GM20000 (cell line): ENCODE data around the gene ARL14.
A peak's percentile ranks its signal among the peaks of the same experiment; 100 is the strongest.

ENCODE experiments used
- DNase-seq: peaks from one replicate; pipeline ENCODE4 v3.0.0; 2012; ENCODE audit warnings: low spot score
- TF ChIP-seq, protein P1 (sequence below): IDR thresholded peaks from 2 replicates; pipeline ENCODE4 v1.5.1; 2012; ENCODE audit warnings: mild to moderate bottlenecking, control low read depth; ENCODE audit errors: extremely low read depth, missing control alignments

The ARL14 gene

DNA sequence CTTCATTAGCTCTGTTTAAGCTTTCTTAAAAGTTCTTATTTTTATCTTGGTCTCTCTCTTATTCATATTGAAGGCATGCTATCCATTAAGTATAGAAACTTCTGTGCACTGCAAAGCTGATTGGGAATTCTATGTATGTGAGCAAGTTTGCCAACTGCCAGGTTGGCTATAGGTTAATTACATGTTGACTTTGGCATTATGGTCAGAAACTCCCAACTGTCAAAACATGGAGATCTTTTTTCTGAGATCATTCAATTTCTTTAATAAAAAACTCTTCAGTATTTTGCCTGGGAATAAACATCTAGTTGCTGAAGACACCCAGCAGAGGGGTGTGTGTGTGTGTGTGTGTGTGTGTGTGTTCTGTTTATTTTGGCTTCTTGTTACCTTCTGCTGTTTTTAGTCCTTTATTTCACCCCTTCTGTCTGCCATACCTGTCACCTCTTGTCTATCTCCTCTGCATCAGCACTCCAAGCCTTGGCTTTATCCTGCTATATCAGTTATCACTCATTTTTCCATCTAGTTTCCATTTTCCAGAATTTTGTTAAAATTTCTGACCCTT lies 1.3 kb upstream of the ARL14 start:
- TF ChIP-seq, protein P1, sequence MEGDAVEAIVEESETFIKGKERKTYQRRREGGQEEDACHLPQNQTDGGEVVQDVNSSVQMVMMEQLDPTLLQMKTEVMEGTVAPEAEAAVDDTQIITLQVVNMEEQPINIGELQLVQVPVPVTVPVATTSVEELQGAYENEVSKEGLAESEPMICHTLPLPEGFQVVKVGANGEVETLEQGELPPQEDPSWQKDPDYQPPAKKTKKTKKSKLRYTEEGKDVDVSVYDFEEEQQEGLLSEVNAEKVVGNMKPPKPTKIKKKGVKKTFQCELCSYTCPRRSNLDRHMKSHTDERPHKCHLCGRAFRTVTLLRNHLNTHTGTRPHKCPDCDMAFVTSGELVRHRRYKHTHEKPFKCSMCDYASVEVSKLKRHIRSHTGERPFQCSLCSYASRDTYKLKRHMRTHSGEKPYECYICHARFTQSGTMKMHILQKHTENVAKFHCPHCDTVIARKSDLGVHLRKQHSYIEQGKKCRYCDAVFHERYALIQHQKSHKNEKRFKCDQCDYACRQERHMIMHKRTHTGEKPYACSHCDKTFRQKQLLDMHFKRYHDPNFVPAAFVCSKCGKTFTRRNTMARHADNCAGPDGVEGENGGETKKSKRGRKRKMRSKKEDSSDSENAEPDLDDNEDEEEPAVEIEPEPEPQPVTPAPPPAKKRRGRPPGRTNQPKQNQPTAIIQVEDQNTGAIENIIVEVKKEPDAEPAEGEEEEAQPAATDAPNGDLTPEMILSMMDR, result no peak
- DNase-seq, result no peak

DNA sequence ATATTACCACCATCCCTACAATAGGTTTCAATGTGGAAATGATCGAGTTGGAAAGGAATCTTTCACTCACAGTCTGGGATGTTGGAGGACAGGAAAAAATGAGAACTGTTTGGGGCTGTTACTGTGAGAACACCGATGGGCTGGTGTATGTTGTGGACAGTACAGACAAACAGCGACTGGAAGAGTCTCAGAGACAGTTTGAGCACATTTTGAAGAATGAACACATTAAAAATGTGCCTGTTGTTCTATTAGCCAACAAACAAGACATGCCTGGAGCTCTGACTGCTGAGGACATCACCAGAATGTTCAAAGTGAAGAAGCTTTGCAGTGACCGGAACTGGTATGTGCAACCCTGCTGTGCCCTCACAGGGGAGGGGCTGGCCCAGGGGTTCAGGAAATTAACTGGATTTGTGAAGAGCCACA lies 510 bp downstream of the ARL14 start:
- DNase-seq, result no peak
- TF ChIP-seq, protein P1, result no peak

DNA sequence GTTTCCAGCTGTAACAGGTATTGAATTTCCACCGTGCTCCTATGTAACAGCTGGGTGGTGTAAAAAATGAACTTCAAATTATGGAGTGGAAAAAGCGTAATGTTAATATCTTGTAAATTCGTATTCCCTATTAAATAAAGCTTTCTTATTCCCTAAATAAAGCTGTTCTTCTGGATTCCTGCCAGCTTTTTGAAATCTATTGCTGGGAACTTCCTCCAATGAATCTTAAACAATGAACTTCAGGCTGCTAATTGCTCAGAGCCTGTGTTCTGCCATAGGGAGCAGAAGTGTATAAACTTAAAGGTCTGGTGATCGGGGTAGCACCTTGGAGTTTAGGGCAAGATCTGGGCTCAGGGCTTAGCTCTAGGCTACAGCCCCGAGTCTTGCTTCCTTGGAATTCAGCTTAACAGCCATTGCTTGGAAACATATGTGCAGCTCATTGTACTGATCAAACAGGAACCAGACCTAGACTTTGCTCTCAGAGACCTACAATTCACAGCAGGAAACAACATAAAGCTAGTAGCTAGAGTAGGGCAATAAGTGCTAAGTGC lies 1.4 kb downstream of the ARL14 start:
- DNase-seq, result no peak
- TF ChIP-seq, protein P1, result no peak

DNA sequence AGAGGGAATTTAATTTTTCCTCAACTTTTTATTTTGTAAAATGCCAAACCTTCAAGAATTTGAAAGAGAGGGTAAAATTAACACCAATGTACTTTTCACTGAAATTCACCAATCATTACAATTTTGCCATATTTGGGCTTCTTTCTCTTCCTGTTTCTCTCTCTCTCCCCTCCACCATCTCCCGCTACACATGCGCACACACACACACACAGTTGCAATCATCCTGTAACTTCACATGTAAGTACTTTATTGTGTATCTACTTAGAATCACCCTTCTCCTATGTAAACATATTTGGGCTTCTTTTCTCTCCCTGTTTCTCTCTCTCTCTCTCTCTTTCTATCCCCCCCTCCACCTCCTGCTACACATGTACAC lies 7.4 kb downstream of the ARL14 start:
- DNase-seq, result no peak
- TF ChIP-seq, protein P1, result no peak

DNA sequence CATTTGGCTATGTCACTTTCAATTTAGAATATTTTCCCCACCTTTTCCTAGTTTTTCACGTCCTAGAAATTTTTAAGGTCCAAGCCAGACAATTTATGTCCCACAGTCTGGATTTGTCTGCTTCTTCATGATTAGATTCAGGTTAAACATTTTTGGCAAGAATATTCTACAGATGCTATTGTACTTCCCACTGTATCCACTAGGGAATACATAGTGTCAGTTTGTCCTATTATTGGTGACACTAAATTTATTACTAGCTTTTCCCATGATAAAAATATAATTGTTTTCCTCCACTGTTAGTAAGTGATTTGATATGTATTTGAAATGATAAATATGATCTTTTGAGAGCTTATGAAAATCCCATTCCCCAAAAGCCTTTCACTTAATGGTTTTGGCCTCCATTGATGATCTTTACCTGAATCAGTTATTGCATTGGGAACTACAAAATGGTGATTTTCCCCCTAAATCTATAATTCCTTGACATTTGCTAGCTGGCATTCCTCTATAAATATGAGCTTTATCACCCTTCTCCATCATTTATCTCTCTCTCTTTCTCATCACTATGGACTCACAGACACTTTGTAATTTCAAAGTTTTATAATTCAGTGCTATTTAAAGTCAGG lies 8.3 kb downstream of the ARL14 start:
- TF ChIP-seq, protein P1, result no peak
- no peak for DNase-seq

DNA sequence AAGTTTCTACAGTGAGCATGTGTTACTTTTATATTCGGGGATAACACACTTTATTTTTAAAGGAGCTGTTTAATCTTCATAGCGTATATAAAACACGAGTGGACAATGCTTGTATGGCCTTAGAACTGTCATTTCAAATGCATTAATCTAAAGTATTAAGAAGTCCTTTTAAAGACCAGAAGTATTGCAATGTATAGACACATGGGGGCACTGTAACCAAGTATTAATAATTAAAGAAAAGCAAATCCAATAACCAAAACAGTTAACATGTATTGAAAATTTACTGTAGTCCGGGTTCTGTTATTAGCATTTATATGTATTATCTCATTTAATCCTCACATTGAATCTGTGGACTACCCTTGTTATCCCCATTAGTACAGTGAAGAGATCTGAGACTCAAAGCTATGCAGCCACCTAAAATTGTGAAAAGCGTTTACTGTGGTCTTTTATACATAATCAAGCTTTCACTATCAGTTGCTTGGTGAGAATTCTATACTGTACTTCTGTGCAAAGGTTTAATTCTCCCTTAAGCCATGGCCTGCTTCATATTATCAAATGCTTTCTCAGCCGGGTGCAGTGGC lies 10.1 kb downstream of the ARL14 start:
- TF ChIP-seq, protein P1, result peak; percentile 22
- DNase-seq, result peak; percentile 19

DNA sequence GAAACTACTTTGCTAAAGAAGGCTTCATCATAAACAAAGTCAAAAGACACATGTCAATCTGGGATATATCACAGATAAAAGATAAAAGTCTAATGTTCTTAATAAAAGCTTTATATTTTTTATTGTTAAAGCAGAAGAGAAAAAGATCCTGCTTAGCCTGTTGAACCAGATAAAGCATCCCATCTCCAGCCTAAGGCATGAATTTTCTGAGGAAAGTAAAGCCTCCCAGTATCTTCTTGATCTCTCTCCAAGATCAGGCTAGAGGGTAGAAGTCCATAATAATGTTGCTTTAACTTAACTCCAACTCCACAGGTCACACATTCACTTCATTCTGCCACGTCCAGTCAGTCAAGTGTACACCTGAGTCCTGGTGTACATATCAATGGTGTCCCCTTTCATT lies 14.2 kb downstream of the ARL14 start:
- TF ChIP-seq, protein P1, result no peak
- DNase-seq, result no peak
